Testis (tissue), 2 donors: ENCODE data around the gene TNFRSF13B.
"Not testable (repeated sequence)": the region's sequence is repeated elsewhere in the genome, so short reads cannot be mapped to it uniquely, and the experiment has no call there.

Experiments used
- CTCF ChIP-seq, 3 experiments: fragments of 450-650 bp in 2 of 3; fragments of 200-600 bp in 1 of 3; sonication (generic) in 1 of 3; IDR thresholded peaks; one replicate each; pipeline ENCODE4 v1.5.1; 2016 to 2019; ENCODE audit warnings: antibody characterized with exemption in 3 of 3, mild to moderate bottlenecking in 2 of 3, moderate library complexity in 1 of 3
- POLR2A ChIP-seq: fragments of 450-650 bp; IDR thresholded peaks from one replicate; pipeline ENCODE4 v1.6.1; 2017; ENCODE audit warnings: antibody characterized with exemption, mild to moderate bottlenecking, moderate library complexity

- TF ChIP-seq CTCF (IDR thresholded peaks at IDR 0.05); POLR2A: not testable (repeated sequence)
Observed at GRCh38 chr17:17011043-17011907, 39.4 kb upstream of the TNFRSF13B start.
